ENCODE data around the gene DYNC2LI1. TPM values are rescaled to one million over a fixed set of nuclear protein-coding genes. Genes with fewer than 3 reads are reported as not detected.

DYNC2LI1 gene
- total RNA-seq, 2 donors from 2014 or later = 2.8 to 4.7 TPM

- no peak for ATAC-seq
- Mint-ChIP-seq H3K4me3 (no peak overlapping the region), H3K27me3 (no peaks in the 10 kb centered on the region), H3K4me1 (peaks cover 11% of the 10 kb centered on the region), H3K36me3 (ENCODE audit: low read depth) (peaks cover 12% of the 10 kb centered on the region), H3K27ac (no peak overlapping the region)
- H3K9me3 ChIP-seq (ENCODE audit: control insufficient read depth, low read length, poor library complexity, severe bottlenecking) = no peaks in the 10 kb centered on the region
- DNase-seq = no peak
Observed at GRCh38 chr2:43777306-43777926, 3.6 kb downstream of the DYNC2LI1 start.

GRCh38 chr2:43778233-43778632, 4.4 kb downstream of the DYNC2LI1 start:
- ATAC-seq (no peak), DNase-seq (no peak)
- Mint-ChIP-seq H3K27me3 (no peaks in the 10 kb centered on the region), H3K4me3 (no peak overlapping the region), H3K4me1 (peaks cover 11% of the 10 kb centered on the region), H3K36me3 (ENCODE audit: low read depth) (peaks cover 12% of the 10 kb centered on the region), H3K27ac (no peak overlapping the region)
- no peaks in the 10 kb centered on the region for H3K9me3 ChIP-seq (ENCODE audit: control insufficient read depth, low read length, poor library complexity, severe bottlenecking)

- H3K27me3 Mint-ChIP-seq = no peaks in the 10 kb centered on the region
- no peak overlapping the region for H3K27ac Mint-ChIP-seq
- DNase-seq = no peak
- H3K4me1 Mint-ChIP-seq = no peaks in the 10 kb centered on the region
- no peaks in the 10 kb centered on the region for H3K36me3 Mint-ChIP-seq (ENCODE audit: low read depth)
- H3K4me3 Mint-ChIP-seq = no peak overlapping the region
- no peaks in the 10 kb centered on the region for H3K9me3 ChIP-seq (ENCODE audit: control insufficient read depth, low read length, poor library complexity, severe bottlenecking)
- no peak for ATAC-seq
Observed at GRCh38 chr2:43787895-43788294, 14.1 kb downstream of the DYNC2LI1 start.

- no peak overlapping the region for H3K4me3 Mint-ChIP-seq
Observed at GRCh38 chr2:43788646-43789045, 14.8 kb downstream of the DYNC2LI1 start.

GRCh38 chr2:43790147-43790546, 16.3 kb downstream of the DYNC2LI1 start:
- Mint-ChIP-seq H3K4me3 (no peak overlapping the region), H3K27ac (no peak overlapping the region), H3K4me1 (no peaks in the 10 kb centered on the region), H3K36me3 (ENCODE audit: low read depth) (no peaks in the 10 kb centered on the region), H3K27me3 (no peaks in the 10 kb centered on the region)
- H3K9me3 ChIP-seq (ENCODE audit: control insufficient read depth, low read length, poor library complexity, severe bottlenecking) = no peaks in the 10 kb centered on the region
- DNase-seq (no peak), ATAC-seq (no peak)

More at GRCh38 chr2:43788646-43789045, 14.8 kb downstream of the DYNC2LI1 start:
- DNase-seq (no peak), ATAC-seq (no peak)
- Mint-ChIP-seq H3K36me3 (ENCODE audit: low read depth) (no peaks in the 10 kb centered on the region), H3K27me3 (no peaks in the 10 kb centered on the region), H3K27ac (no peak overlapping the region), H3K4me1 (no peaks in the 10 kb centered on the region)
- no peaks in the 10 kb centered on the region for H3K9me3 ChIP-seq (ENCODE audit: control insufficient read depth, low read length, poor library complexity, severe bottlenecking)

- ATAC-seq = no peak
- Mint-ChIP-seq H3K4me3 (no peak overlapping the region), H3K27ac (no peak overlapping the region), H3K27me3 (no peaks in the 10 kb centered on the region), H3K4me1 (no peaks in the 10 kb centered on the region), H3K36me3 (ENCODE audit: low read depth) (no peaks in the 10 kb centered on the region)
- no peaks in the 10 kb centered on the region for H3K9me3 ChIP-seq (ENCODE audit: control insufficient read depth, low read length, poor library complexity, severe bottlenecking)
- DNase-seq = no peak
Observed at GRCh38 chr2:43791035-43791765, 17.4 kb downstream of the DYNC2LI1 start.

- H3K27me3 Mint-ChIP-seq = no peaks in the 10 kb centered on the region
- H3K36me3 Mint-ChIP-seq (ENCODE audit: low read depth) = no peaks in the 10 kb centered on the region
- no peak for DNase-seq
- no peak overlapping the region for H3K27ac Mint-ChIP-seq
- H3K4me3 Mint-ChIP-seq = no peak overlapping the region
- ATAC-seq = no peak
- no peaks in the 10 kb centered on the region for H3K9me3 ChIP-seq (ENCODE audit: control insufficient read depth, low read length, poor library complexity, severe bottlenecking)
- no peaks in the 10 kb centered on the region for H3K4me1 Mint-ChIP-seq
Observed at GRCh38 chr2:43792653-43793052, 18.8 kb downstream of the DYNC2LI1 start.

- Mint-ChIP-seq H3K27ac (no peak overlapping the region), H3K4me3 (no peak overlapping the region), H3K4me1 (peaks cover 2% of the 10 kb centered on the region), H3K27me3 (no peaks in the 10 kb centered on the region), H3K36me3 (ENCODE audit: low read depth) (no peaks in the 10 kb centered on the region)
- ATAC-seq (no peak), DNase-seq (no peak)
- H3K9me3 ChIP-seq (ENCODE audit: control insufficient read depth, low read length, poor library complexity, severe bottlenecking) = no peaks in the 10 kb centered on the region
Observed at GRCh38 chr2:43794956-43795355, 21.1 kb downstream of the DYNC2LI1 start.

- H3K27ac Mint-ChIP-seq = no peak overlapping the region
- DNase-seq (no peak), ATAC-seq (no peak)
- H3K27me3 Mint-ChIP-seq = no peaks in the 10 kb centered on the region
- H3K36me3 Mint-ChIP-seq (ENCODE audit: low read depth) = peaks cover 1% of the 10 kb centered on the region
- no peaks in the 10 kb centered on the region for H3K9me3 ChIP-seq (ENCODE audit: control insufficient read depth, low read length, poor library complexity, severe bottlenecking)
- H3K4me1 Mint-ChIP-seq = peaks cover 2% of the 10 kb centered on the region
- no peak overlapping the region for H3K4me3 Mint-ChIP-seq
Observed at GRCh38 chr2:43796206-43796605, 22.4 kb downstream of the DYNC2LI1 start.

GRCh38 chr2:43798300-43798699, 24.5 kb downstream of the DYNC2LI1 start:
- no peaks in the 10 kb centered on the region for H3K27me3 Mint-ChIP-seq
- no peak overlapping the region for H3K4me3 Mint-ChIP-seq
- H3K36me3 Mint-ChIP-seq (ENCODE audit: low read depth) = peaks cover 2% of the 10 kb centered on the region
- DNase-seq (no peak), ATAC-seq (no peak)
- H3K9me3 ChIP-seq (ENCODE audit: control insufficient read depth, low read length, poor library complexity, severe bottlenecking) = no peaks in the 10 kb centered on the region
- peaks cover 2% of the 10 kb centered on the region for H3K4me1 Mint-ChIP-seq
- no peak overlapping the region for H3K27ac Mint-ChIP-seq

GRCh38 chr2:43800894-43801293, 27.1 kb downstream of the DYNC2LI1 start:
- H3K4me1 Mint-ChIP-seq = peaks cover 2% of the 10 kb centered on the region
- DNase-seq (no peak), ATAC-seq (no peak)
- H3K27me3 Mint-ChIP-seq = no peaks in the 10 kb centered on the region
- peak overlapping the region; percentile 45 for H3K27ac Mint-ChIP-seq
- H3K9me3 ChIP-seq (ENCODE audit: control insufficient read depth, low read length, poor library complexity, severe bottlenecking) = no peaks in the 10 kb centered on the region
- peaks cover 4% of the 10 kb centered on the region for H3K36me3 Mint-ChIP-seq (ENCODE audit: low read depth)
- no peak overlapping the region for H3K4me3 Mint-ChIP-seq

GRCh38 chr2:43802135-43802534, 28.3 kb downstream of the DYNC2LI1 start:
- no peak overlapping the region for H3K27ac Mint-ChIP-seq
- peaks cover 4% of the 10 kb centered on the region for H3K36me3 Mint-ChIP-seq (ENCODE audit: low read depth)
- H3K9me3 ChIP-seq (ENCODE audit: control insufficient read depth, low read length, poor library complexity, severe bottlenecking) = no peaks in the 10 kb centered on the region
- no peak for DNase-seq
- ATAC-seq = no peak
- peaks cover 2% of the 10 kb centered on the region for H3K4me1 Mint-ChIP-seq
- no peak overlapping the region for H3K4me3 Mint-ChIP-seq
- H3K27me3 Mint-ChIP-seq = no peaks in the 10 kb centered on the region

- H3K4me3 Mint-ChIP-seq = no peak overlapping the region
- peaks cover 2% of the 10 kb centered on the region for H3K4me1 Mint-ChIP-seq
- ATAC-seq = no peak
- peaks cover 4% of the 10 kb centered on the region for H3K36me3 Mint-ChIP-seq (ENCODE audit: low read depth)
- no peaks in the 10 kb centered on the region for H3K27me3 Mint-ChIP-seq
- no peak for DNase-seq
- H3K9me3 ChIP-seq (ENCODE audit: control insufficient read depth, low read length, poor library complexity, severe bottlenecking) = no peaks in the 10 kb centered on the region
- no peak overlapping the region for H3K27ac Mint-ChIP-seq
Observed at GRCh38 chr2:43803113-43803512, 29.3 kb downstream of the DYNC2LI1 start.

GRCh38 chr2:43806719-43807031, 32.8 kb downstream of the DYNC2LI1 start:
- Mint-ChIP-seq H3K4me3 (no peak overlapping the region), H3K36me3 (ENCODE audit: low read depth) (peaks cover 2% of the 10 kb centered on the region), H3K27me3 (no peaks in the 10 kb centered on the region), H3K27ac (no peak overlapping the region), H3K4me1 (no peaks in the 10 kb centered on the region)
- H3K9me3 ChIP-seq (ENCODE audit: control insufficient read depth, low read length, poor library complexity, severe bottlenecking) = no peaks in the 10 kb centered on the region
- DNase-seq = no peak
- ATAC-seq = no peak
